Osteoblast (primary cell): ENCODE measurements around the gene TENT4B. TPM values are rescaled to one million over a fixed set of nuclear protein-coding genes. Genes with fewer than 3 reads are reported as not detected.

ENCODE experiments used
- DNase-seq: peaks from one replicate; pipeline ENCODE4 v3.0.0; 2011; ENCODE audit warnings: low spot score, mixed read lengths; ENCODE audit not compliant: insufficient read length; ENCODE audit errors: missing footprints
- H2AFZ ChIP-seq: 2 replicates; pipeline ENCODE4 v1.6.0; 2011; ENCODE audit warnings: mild to moderate bottlenecking, low read length
- H3K27ac ChIP-seq: 2 replicates; pipeline ENCODE4 v1.5.1; 2011; ENCODE audit warnings: mild to moderate bottlenecking, low read depth, low read length, moderate library complexity
- H3K27me3 ChIP-seq: 2 replicates; pipeline ENCODE4 v1.6.0; 2012; ENCODE audit warnings: mild to moderate bottlenecking, control low read depth, inconsistent platforms, low read length, moderate library complexity; ENCODE audit not compliant: insufficient read depth
- H3K36me3 ChIP-seq: 2 replicates; pipeline ENCODE4 v1.5.1; 2011; ENCODE audit warnings: mild to moderate bottlenecking, low read length, control low read depth, moderate library complexity; ENCODE audit not compliant: insufficient read depth
- H3K4me1 ChIP-seq: 2 replicates; pipeline ENCODE4 v1.5.1; 2011; ENCODE audit warnings: mild to moderate bottlenecking, low read length, control low read depth, moderate library complexity; ENCODE audit not compliant: insufficient read depth
- H3K4me2 ChIP-seq: 2 replicates; pipeline ENCODE4 v1.6.0; 2011; ENCODE audit warnings: mild to moderate bottlenecking, low read length; ENCODE audit not compliant: insufficient read depth
- H3K4me3 ChIP-seq: fragments of 200-600 bp; sonication (generic); 3 replicates; pipeline ENCODE4 v1.5.1; 2012; ENCODE audit warnings: mild to moderate bottlenecking, low read length, inconsistent platforms; ENCODE audit not compliant: insufficient read depth
- H3K79me2 ChIP-seq: 2 replicates; pipeline ENCODE4 v1.6.0; 2012; ENCODE audit warnings: mild to moderate bottlenecking, low read length, control low read depth, inconsistent platforms; ENCODE audit not compliant: insufficient read depth
- H3K9me3 ChIP-seq: 2 replicates; pipeline ENCODE4 v1.5.1; 2011; ENCODE audit warnings: low read depth, low read length, control low read depth
- H4K20me1 ChIP-seq: 2 replicates; pipeline ENCODE4 v1.6.0; 2012; ENCODE audit warnings: mild to moderate bottlenecking, low read length, control low read depth; ENCODE audit not compliant: insufficient read depth
- CTCF ChIP-seq: IDR thresholded peaks from 2 replicates; pipeline ENCODE4 v1.5.1; 2011; ENCODE audit warnings: mild to moderate bottlenecking, low read depth, low read length, moderate library complexity; ENCODE audit errors: extremely low read depth
- total RNA-seq: library from RNA; depleted of rRNA; stranded (reverse); fragments of >200 nt; gene quantifications from 2 replicates; pipeline ENCODE4 v1.2.3, GENCODE V29; 2012

Gene TENT4B
- total RNA-seq, 1 donor, result 10.1 TPM

- Histone ChIP-seq H3K27ac (no peak overlapping the region), H4K20me1 (no peaks in the 10 kb centered on the region), H3K4me3 (no peak overlapping the region), H2AFZ (no peak overlapping the region), H3K36me3 (no peaks in the 10 kb centered on the region), H3K4me1 (peaks cover 28% of the 10 kb centered on the region), H3K4me2 (no peak overlapping the region), H3K79me2 (peaks cover 16% of the 10 kb centered on the region), H3K9me3 (no peaks in the 10 kb centered on the region), H3K27me3 (no peaks in the 10 kb centered on the region)
- DNase-seq, result no peak
- no peak for TF ChIP-seq CTCF
Measured at GRCh38 chr16:50256604-50257003, 103.5 kb downstream of the TENT4B start.

GRCh38 chr16:50257876-50258275 lies 104.8 kb downstream of the TENT4B start:
- H3K4me2 ChIP-seq, result no peak overlapping the region
- no peak for DNase-seq
- H3K79me2 ChIP-seq, result peaks cover 12% of the 10 kb centered on the region
- H3K4me3 ChIP-seq, result no peak overlapping the region
- H3K27ac ChIP-seq, result no peak overlapping the region
- no peaks in the 10 kb centered on the region for H3K27me3 ChIP-seq
- no peaks in the 10 kb centered on the region for H3K36me3 ChIP-seq
- H3K9me3 ChIP-seq, result no peaks in the 10 kb centered on the region
- no peak overlapping the region for H2AFZ ChIP-seq
- TF ChIP-seq CTCF, result no peak
- H3K4me1 ChIP-seq, result peaks cover 19% of the 10 kb centered on the region
- H4K20me1 ChIP-seq, result no peaks in the 10 kb centered on the region

GRCh38 chr16:50259334-50260205 lies 106.5 kb downstream of the TENT4B start:
- H3K4me2 ChIP-seq, result peak overlapping the region; percentile 64
- peak overlapping the region; percentile 44 for H3K4me3 ChIP-seq

More at GRCh38 chr16:50259334-50260205, 106.5 kb downstream of the TENT4B start:
- Histone ChIP-seq H4K20me1 (no peaks in the 10 kb centered on the region), H3K79me2 (peaks cover 11% of the 10 kb centered on the region), H3K9me3 (no peaks in the 10 kb centered on the region), H3K27ac (peak overlapping the region; percentile 12), H3K27me3 (no peaks in the 10 kb centered on the region), H3K36me3 (no peaks in the 10 kb centered on the region), H3K4me1 (peaks cover 22% of the 10 kb centered on the region), H2AFZ (peak overlapping the region; percentile 78)
- peak; percentile 72 for DNase-seq
- TF ChIP-seq CTCF, result no peak
